ENCODE data around the gene ZNF292.

ZNF292 gene

GRCh38 chr6:87250019-87250418 is 94.7 kb downstream of the ZNF292 start:
- Histone ChIP-seq H3K36me3 (ENCODE audit: control insufficient read depth, low read depth, low read length) (peaks cover 42% of the 10 kb centered on the region), H3K9ac (ENCODE audit: low read length) (no peak overlapping the region), H3K27ac (ENCODE audit: low read length) (no peak overlapping the region), H3K9me3 (ENCODE audit: control insufficient read depth, low read depth, low read length) (no peaks in the 10 kb centered on the region), H3K4me3 (ENCODE audit: low read length) (no peak overlapping the region), H3K4me1 (ENCODE audit: control insufficient read depth, low read depth, low read length) (no peaks in the 10 kb centered on the region), H3K27me3 (ENCODE audit: control insufficient read depth, insufficient read depth, low read length) (no peaks in the 10 kb centered on the region)

- no peak overlapping the region for H3K27ac ChIP-seq (ENCODE audit: low read length)
- H3K4me3 ChIP-seq (ENCODE audit: low read length): no peak overlapping the region
- H3K27me3 ChIP-seq (ENCODE audit: control insufficient read depth, insufficient read depth, low read length): no peaks in the 10 kb centered on the region
- no peak overlapping the region for H3K9ac ChIP-seq (ENCODE audit: low read length)
- H3K4me1 ChIP-seq (ENCODE audit: control insufficient read depth, low read depth, low read length): no peaks in the 10 kb centered on the region
- no peaks in the 10 kb centered on the region for H3K9me3 ChIP-seq (ENCODE audit: control insufficient read depth, low read depth, low read length)
- peaks cover 53% of the 10 kb centered on the region for H3K36me3 ChIP-seq (ENCODE audit: control insufficient read depth, low read depth, low read length)
These were observed 95.9 kb downstream of the ZNF292 start for GRCh38 chr6:87251225-87251624.

- Histone ChIP-seq H3K4me1 (ENCODE audit: control insufficient read depth, low read depth, low read length) (no peaks in the 10 kb centered on the region), H3K36me3 (ENCODE audit: control insufficient read depth, low read depth, low read length) (peaks cover 53% of the 10 kb centered on the region), H3K4me3 (ENCODE audit: low read length) (no peak overlapping the region), H3K9ac (ENCODE audit: low read length) (no peak overlapping the region), H3K27me3 (ENCODE audit: control insufficient read depth, insufficient read depth, low read length) (no peaks in the 10 kb centered on the region), H3K9me3 (ENCODE audit: control insufficient read depth, low read depth, low read length) (no peaks in the 10 kb centered on the region), H3K27ac (ENCODE audit: low read length) (no peak overlapping the region)
These were observed 96.4 kb downstream of the ZNF292 start for GRCh38 chr6:87251725-87252124.

GRCh38 chr6:87257046-87257445 is 101.7 kb downstream of the ZNF292 start:
- H3K27me3 ChIP-seq (ENCODE audit: control insufficient read depth, insufficient read depth, low read length): no peaks in the 10 kb centered on the region
- no peak overlapping the region for H3K27ac ChIP-seq (ENCODE audit: low read length)
- peaks cover 70% of the 10 kb centered on the region for H3K36me3 ChIP-seq (ENCODE audit: control insufficient read depth, low read depth, low read length)

GRCh38 chr6:87257565-87257964 is 102.2 kb downstream of the ZNF292 start:
- Histone ChIP-seq H3K36me3 (ENCODE audit: control insufficient read depth, low read depth, low read length) (peaks cover 70% of the 10 kb centered on the region), H3K27me3 (ENCODE audit: control insufficient read depth, insufficient read depth, low read length) (no peaks in the 10 kb centered on the region), H3K9me3 (ENCODE audit: control insufficient read depth, low read depth, low read length) (no peaks in the 10 kb centered on the region), H3K27ac (ENCODE audit: low read length) (no peak overlapping the region), H3K4me1 (ENCODE audit: control insufficient read depth, low read depth, low read length) (no peaks in the 10 kb centered on the region), H3K4me3 (ENCODE audit: low read length) (no peak overlapping the region), H3K9ac (ENCODE audit: low read length) (no peak overlapping the region)

More at GRCh38 chr6:87257046-87257445, 101.7 kb downstream of the ZNF292 start:
- no peaks in the 10 kb centered on the region for H3K4me1 ChIP-seq (ENCODE audit: control insufficient read depth, low read depth, low read length)
- H3K9ac ChIP-seq (ENCODE audit: low read length): no peak overlapping the region
- no peaks in the 10 kb centered on the region for H3K9me3 ChIP-seq (ENCODE audit: control insufficient read depth, low read depth, low read length)
- H3K4me3 ChIP-seq (ENCODE audit: low read length): no peak overlapping the region

GRCh38 chr6:87257975-87258374 is 102.6 kb downstream of the ZNF292 start:
- H3K4me1 ChIP-seq (ENCODE audit: control insufficient read depth, low read depth, low read length): no peaks in the 10 kb centered on the region
- H3K27me3 ChIP-seq (ENCODE audit: control insufficient read depth, insufficient read depth, low read length): no peaks in the 10 kb centered on the region
- H3K36me3 ChIP-seq (ENCODE audit: control insufficient read depth, low read depth, low read length): peaks cover 70% of the 10 kb centered on the region
- H3K9ac ChIP-seq (ENCODE audit: low read length): no peak overlapping the region
- H3K9me3 ChIP-seq (ENCODE audit: control insufficient read depth, low read depth, low read length): no peaks in the 10 kb centered on the region
- no peak overlapping the region for H3K4me3 ChIP-seq (ENCODE audit: low read length)
- H3K27ac ChIP-seq (ENCODE audit: low read length): no peak overlapping the region

GRCh38 chr6:87259791-87260190 is 104.4 kb downstream of the ZNF292 start:
- no peak overlapping the region for H3K27ac ChIP-seq (ENCODE audit: low read length)
- no peak overlapping the region for H3K4me3 ChIP-seq (ENCODE audit: low read length)
- H3K9me3 ChIP-seq (ENCODE audit: control insufficient read depth, low read depth, low read length): no peaks in the 10 kb centered on the region
- H3K36me3 ChIP-seq (ENCODE audit: control insufficient read depth, low read depth, low read length): peaks cover 57% of the 10 kb centered on the region
- no peak overlapping the region for H3K9ac ChIP-seq (ENCODE audit: low read length)
- H3K27me3 ChIP-seq (ENCODE audit: control insufficient read depth, insufficient read depth, low read length): no peaks in the 10 kb centered on the region
- H3K4me1 ChIP-seq (ENCODE audit: control insufficient read depth, low read depth, low read length): no peaks in the 10 kb centered on the region

- Histone ChIP-seq H3K9me3 (ENCODE audit: control insufficient read depth, low read depth, low read length) (no peaks in the 10 kb centered on the region), H3K9ac (ENCODE audit: low read length) (no peak overlapping the region), H3K36me3 (ENCODE audit: control insufficient read depth, low read depth, low read length) (peaks cover 40% of the 10 kb centered on the region), H3K4me3 (ENCODE audit: low read length) (no peak overlapping the region), H3K27ac (ENCODE audit: low read length) (no peak overlapping the region), H3K27me3 (ENCODE audit: control insufficient read depth, insufficient read depth, low read length) (no peaks in the 10 kb centered on the region), H3K4me1 (ENCODE audit: control insufficient read depth, low read depth, low read length) (no peaks in the 10 kb centered on the region)
These were observed 106.2 kb downstream of the ZNF292 start for GRCh38 chr6:87261534-87261933.

- no peak overlapping the region for H3K4me3 ChIP-seq (ENCODE audit: low read length)
- no peak overlapping the region for H3K9ac ChIP-seq (ENCODE audit: low read length)
- no peaks in the 10 kb centered on the region for H3K9me3 ChIP-seq (ENCODE audit: control insufficient read depth, low read depth, low read length)
- H3K27me3 ChIP-seq (ENCODE audit: control insufficient read depth, insufficient read depth, low read length): no peaks in the 10 kb centered on the region
- peaks cover 13% of the 10 kb centered on the region for H3K36me3 ChIP-seq (ENCODE audit: control insufficient read depth, low read depth, low read length)
- no peaks in the 10 kb centered on the region for H3K4me1 ChIP-seq (ENCODE audit: control insufficient read depth, low read depth, low read length)
- H3K27ac ChIP-seq (ENCODE audit: low read length): no peak overlapping the region
These were observed 109.1 kb downstream of the ZNF292 start for GRCh38 chr6:87264481-87264880.

- Histone ChIP-seq H3K9ac (ENCODE audit: low read length) (no peak overlapping the region), H3K27ac (ENCODE audit: low read length) (no peak overlapping the region), H3K4me3 (ENCODE audit: low read length) (no peak overlapping the region), H3K4me1 (ENCODE audit: control insufficient read depth, low read depth, low read length) (no peaks in the 10 kb centered on the region), H3K9me3 (ENCODE audit: control insufficient read depth, low read depth, low read length) (no peaks in the 10 kb centered on the region), H3K36me3 (ENCODE audit: control insufficient read depth, low read depth, low read length) (no peaks in the 10 kb centered on the region), H3K27me3 (ENCODE audit: control insufficient read depth, insufficient read depth, low read length) (no peaks in the 10 kb centered on the region)
These were observed 119.4 kb downstream of the ZNF292 start for GRCh38 chr6:87274660-87275274.

- Histone ChIP-seq H3K4me1 (ENCODE audit: control insufficient read depth, low read depth, low read length) (no peaks in the 10 kb centered on the region), H3K36me3 (ENCODE audit: control insufficient read depth, low read depth, low read length) (no peaks in the 10 kb centered on the region), H3K4me3 (ENCODE audit: low read length) (no peak overlapping the region), H3K27me3 (ENCODE audit: control insufficient read depth, insufficient read depth, low read length) (no peaks in the 10 kb centered on the region), H3K9me3 (ENCODE audit: control insufficient read depth, low read depth, low read length) (no peaks in the 10 kb centered on the region), H3K27ac (ENCODE audit: low read length) (no peak overlapping the region), H3K9ac (ENCODE audit: low read length) (no peak overlapping the region)
These were observed 121.3 kb downstream of the ZNF292 start for GRCh38 chr6:87276624-87277023.

GRCh38 chr6:87277123-87277522 is 121.8 kb downstream of the ZNF292 start:
- Histone ChIP-seq H3K27me3 (ENCODE audit: control insufficient read depth, insufficient read depth, low read length) (no peaks in the 10 kb centered on the region), H3K4me1 (ENCODE audit: control insufficient read depth, low read depth, low read length) (no peaks in the 10 kb centered on the region), H3K9ac (ENCODE audit: low read length) (no peak overlapping the region), H3K9me3 (ENCODE audit: control insufficient read depth, low read depth, low read length) (no peaks in the 10 kb centered on the region), H3K4me3 (ENCODE audit: low read length) (no peak overlapping the region), H3K27ac (ENCODE audit: low read length) (no peak overlapping the region), H3K36me3 (ENCODE audit: control insufficient read depth, low read depth, low read length) (no peaks in the 10 kb centered on the region)

All from iPS-18a (cell line).